Right forelimb (tissue), 1 donor: ENCODE results near the gene DUS3L.

Experiments used
- DNase-seq: peaks from one replicate; pipeline ENCODE4 v3.0.0-alpha.2; 2018

Gene DUS3L, protein sequence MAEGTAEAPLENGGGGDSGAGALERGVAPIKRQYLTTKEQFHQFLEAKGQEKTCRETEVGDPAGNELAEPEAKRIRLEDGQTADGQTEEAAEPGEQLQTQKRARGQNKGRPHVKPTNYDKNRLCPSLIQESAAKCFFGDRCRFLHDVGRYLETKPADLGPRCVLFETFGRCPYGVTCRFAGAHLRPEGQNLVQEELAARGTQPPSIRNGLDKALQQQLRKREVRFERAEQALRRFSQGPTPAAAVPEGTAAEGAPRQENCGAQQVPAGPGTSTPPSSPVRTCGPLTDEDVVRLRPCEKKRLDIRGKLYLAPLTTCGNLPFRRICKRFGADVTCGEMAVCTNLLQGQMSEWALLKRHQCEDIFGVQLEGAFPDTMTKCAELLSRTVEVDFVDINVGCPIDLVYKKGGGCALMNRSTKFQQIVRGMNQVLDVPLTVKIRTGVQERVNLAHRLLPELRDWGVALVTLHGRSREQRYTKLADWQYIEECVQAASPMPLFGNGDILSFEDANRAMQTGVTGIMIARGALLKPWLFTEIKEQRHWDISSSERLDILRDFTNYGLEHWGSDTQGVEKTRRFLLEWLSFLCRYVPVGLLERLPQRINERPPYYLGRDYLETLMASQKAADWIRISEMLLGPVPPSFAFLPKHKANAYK

DNA sequence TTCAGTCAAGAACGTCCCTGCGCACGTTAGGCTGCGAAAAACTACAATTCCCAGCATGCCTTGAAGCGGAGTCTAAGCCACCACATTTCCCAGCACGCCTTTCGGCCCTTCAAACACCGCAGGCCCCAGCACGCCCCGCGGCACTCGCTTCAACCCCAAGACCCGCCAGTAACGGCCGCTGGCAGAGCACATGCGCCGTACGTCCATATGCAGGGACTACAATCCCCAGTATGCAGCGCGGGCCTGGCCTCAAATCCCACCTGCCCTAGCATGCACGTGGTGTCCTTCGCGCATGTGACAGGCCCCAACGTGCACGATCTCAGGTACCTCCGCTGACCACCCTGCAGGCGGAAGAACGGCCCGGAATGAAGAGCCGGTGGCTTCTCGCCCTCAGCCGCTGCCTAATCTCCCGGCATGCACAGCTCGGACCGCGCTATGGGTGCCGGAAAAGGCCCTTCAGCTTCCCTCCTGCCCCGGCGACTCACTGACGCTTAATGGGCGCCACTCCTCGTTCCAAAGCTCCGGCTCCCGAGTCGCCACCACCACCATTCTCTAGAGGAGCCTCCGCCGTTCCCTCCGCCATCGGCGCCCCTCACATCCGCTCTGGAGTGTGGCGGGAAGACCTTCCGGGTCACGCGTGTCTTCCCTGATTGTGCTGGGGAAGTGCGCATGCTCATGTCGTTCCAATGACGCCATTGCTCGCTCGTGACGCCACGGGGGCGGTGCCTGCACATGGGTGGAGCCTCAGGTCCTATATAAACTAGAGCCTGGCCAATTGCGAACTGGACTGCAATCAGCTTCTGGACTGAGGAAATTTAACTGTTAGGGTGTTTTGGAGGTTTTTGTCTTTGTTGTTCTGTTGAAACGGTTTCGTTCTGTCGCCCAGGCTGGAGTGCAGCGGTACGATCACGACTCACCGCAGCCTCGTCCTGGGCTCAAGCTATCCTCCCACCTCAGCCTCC, at the start of gene DUS3L:
TSS of gene DUS3L (minus strand) at position 605 of the 962 bp plus-strand sequence. CDS start at position 583, 22 bp downstream.
- peak; percentile 98 for DNase-seq

DNA sequence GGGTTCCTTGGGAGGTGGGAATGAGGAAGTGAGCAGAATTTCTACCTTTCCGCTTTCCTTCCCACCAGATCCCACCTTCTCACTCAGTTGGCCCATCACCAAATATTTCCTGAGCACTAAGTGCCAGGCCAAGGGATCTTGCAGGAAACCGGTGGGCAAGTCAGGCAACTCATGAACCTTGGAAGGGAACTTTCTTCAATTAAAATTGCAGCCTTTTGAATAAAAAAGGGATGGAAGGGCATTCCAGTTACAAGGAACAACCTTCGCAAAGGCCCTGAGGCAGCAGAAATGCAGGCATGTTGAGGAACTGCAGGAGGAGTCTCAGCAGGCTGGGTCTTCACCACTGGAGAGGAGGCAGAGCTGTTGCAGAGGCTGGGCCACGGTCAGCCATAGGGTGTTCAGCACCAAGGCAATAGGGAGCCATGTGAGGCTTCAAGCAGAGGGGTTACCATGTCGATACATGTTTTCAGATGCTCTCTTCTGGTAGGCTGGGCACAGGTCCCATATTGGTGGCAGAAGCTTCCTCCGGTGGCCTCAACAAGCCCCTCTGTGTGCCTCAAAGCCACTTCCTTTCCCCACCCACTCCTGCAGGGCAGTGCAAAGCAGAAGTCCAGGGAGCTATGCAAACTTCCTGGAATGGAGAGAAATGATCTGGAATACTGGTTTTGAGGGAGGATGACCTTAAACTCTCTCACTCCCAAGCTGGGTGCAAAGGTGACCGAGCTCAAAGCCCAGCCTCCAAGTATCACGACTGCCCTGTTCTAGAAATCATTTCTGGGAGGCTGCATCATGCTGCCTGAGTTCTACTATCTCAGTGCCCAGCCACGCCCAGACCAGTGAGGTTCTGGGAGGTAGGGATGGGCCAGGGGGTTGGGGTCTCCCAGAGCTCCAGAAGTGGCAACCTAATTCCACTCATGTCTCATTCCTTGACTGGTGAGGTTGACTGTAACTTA, 48.4 kb upstream of the DUS3L start, which contains the start of gene FUT6:
TSS of gene FUT6 (minus strand) at position 638 of the 953 bp plus-strand sequence. CDS start 7,135 bp downstream, outside the sequence.
- DNase-seq = no peak

DNA sequence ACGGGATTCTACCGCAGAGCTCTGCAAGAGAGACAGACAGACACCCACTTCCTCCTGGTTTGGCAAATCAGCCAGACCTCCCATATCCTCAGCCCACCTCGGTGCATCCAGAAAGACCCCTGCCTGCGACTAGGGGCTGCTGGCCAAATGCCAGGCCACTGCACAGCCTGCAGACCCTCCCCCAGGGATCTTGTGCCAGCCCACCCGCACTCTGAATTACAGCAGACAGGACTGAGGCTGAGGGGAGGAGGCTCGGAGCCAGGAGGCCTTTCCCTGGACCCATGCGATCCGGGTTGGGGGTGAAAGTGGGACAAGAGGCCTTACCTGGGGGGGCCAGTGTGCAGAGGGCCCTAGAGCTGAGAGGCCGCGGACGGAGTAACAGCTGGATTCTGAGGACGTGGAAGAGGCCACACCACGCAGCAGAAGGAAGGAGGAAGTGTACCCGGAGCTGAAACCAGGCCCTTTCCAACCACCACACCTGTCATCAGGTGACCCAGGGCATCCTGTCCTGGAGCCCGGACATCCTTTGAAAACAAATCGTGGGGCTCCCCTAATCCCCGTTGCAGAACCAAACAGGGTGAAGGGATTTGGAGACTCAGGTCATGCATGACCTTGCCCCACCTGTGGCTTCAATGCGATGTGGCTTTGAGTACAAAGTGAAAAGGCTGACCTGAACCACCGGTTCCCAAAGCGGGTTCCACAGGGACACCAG, 47.5 kb upstream of the DUS3L start:
- DNase-seq = no peak

DNA sequence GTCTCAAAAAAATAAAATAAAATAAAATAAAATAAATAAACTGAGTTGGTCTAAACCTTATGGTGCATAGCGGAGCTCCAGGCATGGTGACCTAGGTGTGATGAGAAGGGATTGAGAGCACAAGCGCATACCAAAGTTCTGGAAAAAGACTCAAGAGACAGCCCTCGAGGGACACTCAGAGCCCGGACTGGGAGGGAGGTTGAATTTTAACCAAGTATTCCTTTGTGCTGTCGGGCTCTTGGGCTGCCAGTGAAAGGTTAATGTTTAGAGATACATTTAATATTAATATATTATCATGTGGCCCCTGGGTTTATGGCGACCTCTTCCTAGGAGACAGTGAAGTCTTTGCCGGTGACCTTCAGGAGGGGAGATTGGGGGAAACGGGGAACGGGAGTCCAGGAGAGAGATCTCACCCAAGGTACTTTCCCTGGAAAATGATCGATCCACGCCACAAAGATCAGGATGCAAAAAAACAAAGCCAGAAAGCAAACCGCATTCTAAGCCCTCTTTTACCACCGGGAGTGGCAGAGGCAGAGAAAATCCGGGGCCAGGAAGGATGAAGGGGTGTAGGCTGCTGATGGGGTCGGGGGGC, 46.9 kb upstream of the DUS3L start:
- DNase-seq = no peak

DNA sequence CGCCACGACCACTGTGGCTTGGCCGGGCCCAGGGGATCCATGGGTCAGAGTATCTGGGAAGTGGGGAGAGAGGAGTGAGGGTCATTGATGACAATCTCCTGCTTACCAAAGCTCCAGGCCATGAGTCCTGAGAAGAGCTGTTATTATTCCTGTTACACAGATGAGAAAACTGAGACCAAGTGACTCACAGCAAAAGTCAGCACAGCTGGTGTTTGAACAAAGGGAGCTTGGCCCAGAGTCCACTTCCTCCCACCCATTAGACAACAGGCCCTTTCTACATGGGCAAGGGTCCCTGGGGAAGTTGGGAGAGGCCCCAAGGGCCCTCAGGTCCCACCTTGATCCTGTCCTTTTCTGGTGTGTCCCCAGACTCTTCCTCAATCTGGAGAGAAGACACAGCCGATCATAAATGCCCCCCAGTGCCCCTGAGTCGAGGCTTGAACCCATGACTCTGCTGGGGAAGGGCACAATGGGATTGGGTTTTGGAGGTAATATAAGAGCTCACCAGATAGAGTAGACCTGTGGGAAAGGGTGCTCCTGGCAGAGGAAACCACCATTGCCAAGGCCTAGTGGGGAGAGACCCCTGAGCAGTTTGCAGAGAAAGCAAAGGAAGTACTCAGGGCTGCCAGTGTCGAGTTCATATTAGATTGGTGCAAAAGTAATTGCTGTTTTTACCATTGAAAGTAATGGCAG, 41.7 kb upstream of the DUS3L start:
- DNase-seq = no peak

DNA sequence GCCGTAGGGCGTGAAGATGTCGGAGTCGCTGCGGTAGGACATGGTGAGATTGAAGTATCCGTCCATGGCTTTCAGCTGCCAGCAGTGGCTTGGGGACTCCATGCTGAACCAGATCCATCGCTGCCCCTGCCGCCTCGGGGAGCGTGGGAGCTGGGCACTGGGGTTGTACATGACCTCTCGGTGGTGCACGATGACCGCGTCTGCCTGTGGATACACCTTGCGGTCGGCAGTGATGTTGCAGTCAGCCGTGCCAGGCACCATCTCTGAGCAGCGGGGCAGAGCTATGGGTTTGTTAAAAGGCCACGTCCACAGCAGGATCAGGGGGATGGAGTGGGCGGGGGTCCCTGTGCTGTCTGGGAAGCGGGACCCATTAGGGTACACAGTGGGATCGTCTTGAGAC, 41.1 kb upstream of the DUS3L start:
- no peak for DNase-seq

DNA sequence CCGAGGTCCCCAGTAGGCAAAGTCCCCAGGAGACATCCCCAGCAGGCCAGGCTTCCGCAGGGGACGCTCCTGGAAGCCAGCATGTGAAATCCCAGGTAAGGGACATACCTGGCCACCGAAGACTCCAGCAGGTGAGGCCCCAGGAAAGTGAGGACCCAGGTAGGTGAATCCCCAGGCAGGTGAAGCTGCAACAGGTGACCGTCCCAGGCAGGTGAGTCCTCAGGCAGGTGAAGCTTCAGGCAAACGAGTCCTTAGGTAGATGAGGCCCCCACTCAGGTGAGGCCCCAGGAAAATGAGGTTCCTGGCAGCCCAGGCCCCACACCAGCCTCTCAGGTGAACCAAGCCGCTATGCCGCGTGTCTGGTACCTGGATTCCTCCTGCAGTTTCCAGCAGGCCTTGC, 40.2 kb upstream of the DUS3L start:
- no peak for DNase-seq

DNA sequence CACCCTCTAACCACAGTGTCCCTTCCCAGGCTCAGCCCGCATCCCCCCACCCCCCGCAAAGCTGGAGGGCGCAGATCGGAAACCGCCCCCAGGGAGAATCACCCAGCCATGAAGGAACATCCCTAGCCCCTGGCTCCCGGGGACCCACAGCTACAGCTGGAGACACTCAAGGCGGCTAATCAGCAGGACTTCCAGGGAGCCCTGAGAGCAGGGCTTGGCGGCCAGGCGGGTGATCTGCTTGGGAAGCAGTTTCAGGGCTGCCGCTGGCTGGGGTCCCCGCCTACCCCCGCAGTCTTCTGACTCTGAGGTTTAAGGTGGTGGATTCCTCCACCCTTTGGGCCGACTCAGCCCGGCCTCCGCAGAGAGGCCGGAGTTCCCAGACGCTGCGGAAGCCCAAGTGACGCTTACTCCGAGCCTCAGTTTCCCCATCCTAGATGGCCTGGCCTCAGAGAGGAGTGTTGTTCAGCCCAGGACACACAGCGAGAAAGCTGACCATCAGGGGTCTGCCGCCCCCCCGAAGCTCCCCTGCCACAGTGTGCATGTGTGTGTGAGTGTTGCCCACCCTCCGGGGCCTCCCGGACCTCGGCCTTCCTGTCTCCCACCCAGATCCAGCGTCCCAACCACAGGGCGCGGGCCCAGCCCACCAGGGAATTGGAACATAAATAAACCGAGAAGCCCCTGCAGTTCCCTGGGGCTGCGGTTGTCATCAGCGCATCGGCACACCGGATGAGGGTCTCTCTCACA, 38.8 kb upstream of the DUS3L start:
- no peak for DNase-seq

DNA sequence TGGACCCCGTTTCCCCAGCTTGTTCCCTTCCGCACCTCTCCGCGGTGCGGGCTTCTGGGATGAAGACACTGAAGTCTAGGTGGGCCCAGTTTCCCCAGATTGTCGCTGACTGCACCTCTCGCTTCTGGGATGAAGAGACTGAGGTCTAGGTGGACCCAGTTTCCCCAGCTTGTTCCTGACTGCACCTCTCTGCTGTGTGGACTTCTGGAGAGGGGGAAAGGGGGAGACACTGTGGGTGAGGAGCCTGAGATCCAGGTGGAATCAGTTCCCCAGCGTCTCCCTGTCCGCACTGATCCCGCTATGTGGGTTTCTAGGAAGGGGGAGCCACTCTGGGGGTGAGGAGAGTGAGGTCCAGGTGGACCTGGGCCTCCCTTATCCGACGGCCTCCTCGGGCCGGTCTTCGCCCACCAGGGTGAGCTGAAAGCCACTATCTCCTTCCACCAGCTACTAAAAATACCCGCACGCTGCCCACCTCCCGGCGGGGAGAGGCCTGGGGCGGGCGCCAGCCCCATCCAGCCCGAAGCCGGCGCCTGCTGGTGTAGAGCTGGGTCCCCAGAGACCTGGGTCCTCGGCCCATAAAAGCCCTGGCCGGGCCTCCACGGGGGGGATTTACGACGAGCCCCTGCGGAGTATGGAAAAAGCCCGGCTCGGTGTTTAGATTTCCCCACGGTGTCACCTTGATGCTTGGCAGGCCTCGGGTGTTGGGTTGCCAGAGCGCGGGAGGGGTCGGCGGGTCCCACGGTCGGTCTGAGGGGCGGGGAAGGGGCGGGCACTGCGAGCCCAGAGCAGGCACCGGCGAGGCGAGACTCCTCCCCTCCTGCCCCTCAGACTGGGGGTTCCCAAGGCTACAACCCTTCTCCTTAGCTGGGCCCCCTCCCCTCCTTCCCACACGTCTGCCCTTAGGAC, 38.0 kb upstream of the DUS3L start:
- peak; percentile 64 for DNase-seq

DNA sequence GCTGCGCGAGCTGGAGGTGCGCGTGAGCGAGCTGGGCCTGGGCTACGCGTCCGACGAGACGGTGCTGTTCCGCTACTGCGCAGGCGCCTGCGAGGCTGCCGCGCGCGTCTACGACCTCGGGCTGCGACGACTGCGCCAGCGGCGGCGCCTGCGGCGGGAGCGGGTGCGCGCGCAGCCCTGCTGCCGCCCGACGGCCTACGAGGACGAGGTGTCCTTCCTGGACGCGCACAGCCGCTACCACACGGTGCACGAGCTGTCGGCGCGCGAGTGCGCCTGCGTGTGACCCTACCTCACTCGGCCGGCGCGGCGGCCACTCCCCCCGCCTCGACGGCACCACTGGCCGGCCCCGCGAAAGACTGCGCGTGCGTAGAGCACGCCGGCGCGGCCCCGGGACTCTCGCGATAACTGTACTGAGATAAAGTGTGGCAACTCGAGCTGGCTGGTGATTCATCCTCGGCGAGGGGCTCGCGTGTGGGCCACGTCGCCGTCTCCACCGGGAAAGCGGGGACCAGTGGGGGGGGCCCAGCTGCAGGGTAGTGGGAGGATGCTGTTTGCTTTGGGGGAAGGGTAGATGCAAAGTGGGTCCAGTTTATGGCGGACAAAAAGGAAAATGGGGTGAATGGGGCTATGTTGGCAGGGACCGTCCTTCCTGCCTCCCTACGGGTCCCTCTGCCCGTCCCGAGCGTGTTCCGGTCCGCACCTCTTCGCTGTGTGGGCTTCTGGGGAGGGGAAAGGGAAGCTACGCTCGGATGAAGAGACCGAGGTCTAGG, 37.1 kb upstream of the DUS3L start:
- DNase-seq = peak; percentile 97

DNA sequence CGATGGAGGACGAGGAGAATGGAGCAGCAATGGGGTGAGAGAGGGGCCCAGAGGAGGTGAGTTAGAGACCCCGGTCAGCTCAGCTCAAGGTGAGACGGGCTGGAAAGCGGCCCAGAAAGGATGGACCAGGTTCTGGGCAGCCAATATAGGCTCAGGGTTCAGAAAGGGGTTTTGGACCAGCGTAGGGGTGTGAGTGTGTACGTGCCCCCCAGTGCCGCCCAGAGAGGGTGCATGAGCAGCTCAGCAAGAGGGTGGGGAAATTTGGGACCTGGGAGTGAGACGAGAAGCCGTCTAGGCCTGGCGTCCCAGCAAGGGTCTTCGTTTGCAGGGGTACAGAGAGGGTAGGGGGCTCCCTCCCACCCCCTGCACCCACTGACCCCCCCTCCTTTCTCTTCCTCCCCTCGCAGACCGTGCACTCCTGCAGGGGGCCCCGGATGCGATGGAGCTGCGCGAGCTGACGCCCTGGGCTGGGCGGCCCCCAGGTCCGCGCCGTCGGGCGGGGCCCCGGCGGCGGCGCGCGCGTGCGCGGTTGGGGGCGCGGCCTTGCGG, 36.5 kb upstream of the DUS3L start:
- no peak for DNase-seq

DNA sequence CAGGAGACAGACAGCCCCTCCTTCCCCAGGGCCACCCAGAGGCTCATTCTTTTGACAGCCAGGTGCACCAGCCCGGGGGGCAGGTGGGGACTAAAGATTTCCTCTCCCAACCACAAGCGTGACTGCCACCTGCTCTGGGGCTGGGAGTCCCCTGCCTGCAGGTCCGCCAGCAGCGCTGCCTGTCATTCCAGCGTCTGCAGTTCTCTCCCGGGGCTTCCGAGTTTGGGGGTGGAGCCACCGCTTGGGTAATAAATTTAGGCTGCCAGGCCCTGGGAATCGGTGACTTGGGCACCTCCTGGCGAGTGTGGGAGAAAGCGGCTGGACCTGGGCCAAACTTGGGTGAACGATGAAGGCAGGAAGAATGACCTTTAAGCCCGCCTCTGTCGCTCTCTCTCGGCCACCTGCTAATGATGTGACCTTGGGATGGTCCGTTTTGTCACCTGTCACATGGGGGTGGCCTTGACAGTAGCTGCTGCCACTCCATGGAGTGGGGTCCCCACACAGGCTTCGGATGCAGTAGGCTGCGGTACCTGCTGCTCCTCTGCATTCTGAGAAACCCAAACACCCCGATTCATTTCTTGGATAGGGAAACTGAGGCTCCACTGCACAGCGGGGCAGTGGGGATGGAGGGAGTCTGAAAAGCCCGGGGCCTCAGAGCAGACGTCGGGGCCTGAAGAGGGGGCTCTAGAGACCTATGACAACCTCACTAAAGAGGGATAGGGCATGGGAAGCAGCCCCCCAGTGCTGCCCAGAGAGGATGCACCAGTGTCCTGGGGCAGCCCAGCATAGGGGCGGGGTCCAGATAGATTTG, 35.8 kb upstream of the DUS3L start:
- DNase-seq = no peak

DNA sequence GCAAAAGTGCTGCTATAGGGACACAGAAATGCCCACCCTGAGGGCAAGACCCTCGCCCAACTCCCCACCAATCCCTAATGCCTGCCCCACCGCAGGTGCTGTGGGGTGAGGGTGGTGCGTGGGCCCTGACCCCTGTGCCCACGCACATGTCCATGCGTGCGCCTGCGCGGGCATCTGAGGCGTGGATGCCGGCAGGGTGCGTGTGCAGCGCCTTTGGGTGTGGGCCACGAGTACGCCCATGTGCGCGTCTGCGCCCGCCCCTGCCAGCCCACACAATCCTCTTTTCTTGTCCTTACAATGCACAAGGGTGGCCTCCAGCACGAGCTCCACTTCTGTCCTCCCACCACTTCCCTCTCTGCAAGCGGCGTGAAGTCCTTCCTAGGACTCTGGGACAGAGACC, 34.2 kb upstream of the DUS3L start:
- DNase-seq = no peak

DNA sequence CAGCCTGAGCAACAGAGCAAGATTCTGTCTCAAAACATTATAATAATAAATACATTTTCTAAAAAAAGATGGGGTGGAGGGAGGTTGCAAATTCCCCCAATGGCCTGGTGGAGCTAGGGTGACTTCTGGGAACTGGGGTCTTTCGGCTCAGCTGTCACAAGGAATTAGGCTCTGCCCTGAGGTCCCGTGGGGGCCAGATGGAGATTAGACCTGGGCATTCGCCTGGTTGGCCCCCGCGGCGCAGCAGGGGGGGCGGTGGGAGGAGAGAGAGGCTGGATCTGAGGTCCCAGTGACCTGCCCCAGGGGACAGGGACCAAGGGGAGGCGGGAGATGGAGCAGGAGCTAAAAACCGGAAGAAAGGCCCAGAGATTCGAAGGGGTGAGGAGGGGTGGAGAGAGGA, 33.8 kb upstream of the DUS3L start:
- no peak for DNase-seq

DNA sequence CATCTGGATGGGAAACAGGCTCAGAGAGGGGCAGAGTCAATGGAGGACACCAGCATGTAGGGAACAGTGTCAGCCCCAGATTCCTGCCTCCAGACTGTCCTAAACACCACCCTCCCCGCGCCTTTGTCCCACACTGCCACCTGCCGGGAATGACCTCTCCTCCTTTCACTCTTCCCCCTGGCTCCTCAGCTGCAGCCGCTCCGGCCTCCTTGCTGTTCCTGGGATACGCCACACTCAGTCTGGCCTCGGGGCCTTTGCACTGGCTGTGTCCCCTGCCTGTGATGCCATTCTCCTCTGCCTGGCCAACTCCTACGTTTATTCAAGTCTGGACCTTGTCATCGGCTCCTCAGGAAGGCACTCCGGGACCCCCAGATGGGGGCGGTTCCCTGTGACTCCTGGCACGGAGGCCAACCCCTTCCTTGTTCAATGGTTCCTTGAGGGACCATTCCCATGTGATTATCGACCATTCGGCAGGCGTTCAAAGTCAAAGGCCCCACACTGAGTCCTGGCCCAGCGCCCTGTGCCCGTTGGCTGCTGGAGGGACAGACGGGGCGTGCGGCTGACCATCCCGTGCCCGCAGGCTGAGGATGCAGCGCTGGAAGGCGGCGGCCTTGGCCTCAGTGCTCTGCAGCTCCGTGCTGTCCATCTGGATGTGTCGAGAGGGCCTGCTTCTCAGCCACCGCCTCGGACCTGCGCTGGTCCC, 32.8 kb upstream of the DUS3L start:
- no peak for DNase-seq
